ENCODE results near the gene SLC39A2.

The SLC39A2 gene

GRCh38 chr14:21041676-21042433 is 42.8 kb downstream of the SLC39A2 start, which contains the start of gene RNASE7:
TSS of gene RNASE7 (plus strand) at chr14:21042362. CDS start at chr14:21042993, 631 bp downstream.
- H3K4me3 Mint-ChIP-seq, result no peak within 1 kb of the TSS
- H3K4me1 Mint-ChIP-seq (ENCODE audit: low read depth), result peaks cover 7% of the 10 kb centered on the region
- peaks cover 4% of the 10 kb centered on the region for H3K27me3 Mint-ChIP-seq
- H3K36me3 Mint-ChIP-seq, result no peaks in the 10 kb centered on the region
- no peaks in the 10 kb centered on the region for H3K9me3 Mint-ChIP-seq (ENCODE audit: low read depth)
- no peak within 1 kb of the TSS for H3K27ac Mint-ChIP-seq

DNA sequence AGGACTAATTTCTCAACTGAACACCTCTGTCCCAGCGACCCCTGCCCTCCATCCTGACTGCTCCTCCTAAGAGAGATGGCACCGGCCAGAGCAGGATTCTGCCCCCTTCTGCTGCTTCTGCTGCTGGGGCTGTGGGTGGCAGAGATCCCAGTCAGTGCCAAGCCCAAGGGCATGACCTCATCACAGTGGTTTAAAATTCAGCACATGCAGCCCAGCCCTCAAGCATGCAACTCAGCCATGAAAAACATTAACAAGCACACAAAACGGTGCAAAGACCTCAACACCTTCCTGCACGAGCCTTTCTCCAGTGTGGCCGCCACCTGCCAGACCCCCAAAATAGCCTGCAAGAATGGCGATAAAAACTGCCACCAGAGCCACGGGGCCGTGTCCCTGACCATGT is 43.8 kb downstream of the SLC39A2 start:
- peaks cover 6% of the 10 kb centered on the region for H3K27me3 Mint-ChIP-seq
- H3K27ac Mint-ChIP-seq, result no peak overlapping the region
- peaks cover 7% of the 10 kb centered on the region for H3K4me1 Mint-ChIP-seq (ENCODE audit: low read depth)
- H3K36me3 Mint-ChIP-seq, result no peaks in the 10 kb centered on the region
- H3K9me3 Mint-ChIP-seq (ENCODE audit: low read depth), result no peaks in the 10 kb centered on the region
- H3K4me3 Mint-ChIP-seq, result no peak overlapping the region

DNA sequence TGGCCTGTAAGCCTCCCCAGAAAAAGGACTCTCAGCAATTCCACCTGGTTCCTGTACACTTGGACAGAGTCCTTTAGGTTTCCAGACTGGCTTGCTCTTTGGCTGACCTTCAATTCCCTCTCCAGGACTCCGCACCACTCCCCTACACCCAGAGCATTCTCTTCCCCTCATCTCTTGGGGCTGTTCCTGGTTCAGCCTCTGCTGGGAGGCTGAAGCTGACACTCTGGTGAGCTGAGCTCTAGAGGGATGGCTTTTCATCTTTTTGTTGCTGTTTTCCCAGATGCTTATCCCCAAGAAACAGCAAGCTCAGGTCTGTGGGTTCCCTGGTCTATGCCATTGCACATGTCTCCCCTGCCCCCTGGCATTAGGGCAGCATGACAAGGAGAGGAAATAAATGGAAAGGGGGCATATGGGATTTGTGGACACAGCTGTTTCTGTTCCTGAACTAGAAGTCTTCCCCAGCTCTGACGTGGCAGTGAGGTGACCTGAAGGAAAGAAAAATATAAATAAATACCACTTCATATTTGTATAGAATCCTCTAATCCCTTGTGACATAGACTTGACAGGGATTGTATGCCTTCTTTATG is 44.4 kb downstream of the SLC39A2 start:
- Mint-ChIP-seq H3K27ac (no peak overlapping the region), H3K9me3 (ENCODE audit: low read depth) (no peaks in the 10 kb centered on the region), H3K27me3 (peaks cover 6% of the 10 kb centered on the region), H3K4me1 (ENCODE audit: low read depth) (peaks cover 7% of the 10 kb centered on the region), H3K36me3 (no peaks in the 10 kb centered on the region), H3K4me3 (no peak overlapping the region)

DNA sequence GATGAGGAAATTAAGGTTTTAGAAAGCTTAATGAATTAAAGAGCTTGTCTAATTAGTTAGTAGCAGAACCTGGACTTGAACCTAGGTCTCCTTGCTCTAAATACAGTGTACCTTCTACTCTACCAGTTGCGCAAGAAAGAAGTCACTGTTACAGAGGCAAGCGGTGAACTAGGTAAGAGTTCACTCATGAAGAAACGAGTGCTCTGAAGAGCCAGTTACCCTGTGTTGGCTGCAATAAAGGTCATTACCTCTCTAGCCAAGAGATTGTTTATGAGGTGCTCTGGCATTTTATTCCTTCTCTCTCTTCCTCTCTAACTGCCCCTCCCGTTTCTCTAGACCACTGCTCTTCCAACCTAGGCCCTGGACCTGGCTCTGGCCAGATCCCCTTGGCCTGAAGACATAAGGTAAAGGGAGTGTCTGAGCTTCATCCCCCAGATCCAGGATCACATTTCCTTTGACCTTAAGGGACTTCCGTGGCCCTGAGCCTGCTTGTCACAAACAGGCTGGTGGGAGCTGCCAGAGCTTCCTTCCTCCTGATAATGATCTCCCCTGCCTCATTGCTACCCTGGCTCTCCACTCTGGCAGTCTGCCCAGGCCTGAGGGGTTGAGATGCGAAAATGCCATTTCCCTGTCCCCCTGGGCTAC is 45.0 kb downstream of the SLC39A2 start:
- Mint-ChIP-seq H3K4me1 (ENCODE audit: low read depth) (peaks cover 7% of the 10 kb centered on the region), H3K4me3 (no peak overlapping the region), H3K36me3 (no peaks in the 10 kb centered on the region), H3K27me3 (peaks cover 6% of the 10 kb centered on the region), H3K9me3 (ENCODE audit: low read depth) (no peaks in the 10 kb centered on the region), H3K27ac (no peak overlapping the region)

GRCh38 chr14:21047378-21047781 is 48.3 kb downstream of the SLC39A2 start:
- Mint-ChIP-seq H3K4me3 (no peak overlapping the region), H3K36me3 (no peaks in the 10 kb centered on the region)

DNA sequence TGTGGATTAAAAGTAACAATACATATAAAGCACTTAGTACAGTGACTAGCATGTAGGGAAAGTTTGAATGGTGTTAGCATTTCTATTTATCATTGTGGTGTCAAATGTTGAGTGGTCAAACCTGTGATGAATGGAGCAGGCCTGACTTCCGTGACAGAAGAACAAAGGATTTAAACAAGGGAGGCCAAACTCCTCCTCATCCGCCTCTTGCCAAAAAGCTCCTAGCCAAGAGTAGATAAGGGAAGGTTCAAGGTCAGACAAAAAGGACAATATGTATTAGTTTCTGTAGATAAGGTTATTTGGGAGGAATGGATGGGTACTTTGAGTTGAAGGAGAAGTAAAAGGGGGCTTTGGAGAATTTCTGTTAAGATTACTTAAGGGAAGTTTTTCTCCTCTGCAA is 49.5 kb downstream of the SLC39A2 start:
- no peak overlapping the region for H3K27ac Mint-ChIP-seq
- no peaks in the 10 kb centered on the region for H3K36me3 Mint-ChIP-seq
- H3K9me3 Mint-ChIP-seq (ENCODE audit: low read depth), result no peaks in the 10 kb centered on the region
- peaks cover 3% of the 10 kb centered on the region for H3K27me3 Mint-ChIP-seq
- H3K4me1 Mint-ChIP-seq (ENCODE audit: low read depth), result peaks cover 7% of the 10 kb centered on the region
- no peak overlapping the region for H3K4me3 Mint-ChIP-seq

More at GRCh38 chr14:21047378-21047781, 48.3 kb downstream of the SLC39A2 start:
- H3K4me1 Mint-ChIP-seq (ENCODE audit: low read depth), result peaks cover 7% of the 10 kb centered on the region
- H3K27ac Mint-ChIP-seq, result no peak overlapping the region
- H3K27me3 Mint-ChIP-seq, result peaks cover 6% of the 10 kb centered on the region
- no peaks in the 10 kb centered on the region for H3K9me3 Mint-ChIP-seq (ENCODE audit: low read depth)

GRCh38 chr14:21049271-21049673 is 50.2 kb downstream of the SLC39A2 start:
- Mint-ChIP-seq H3K9me3 (ENCODE audit: low read depth) (no peaks in the 10 kb centered on the region), H3K4me1 (ENCODE audit: low read depth) (peaks cover 5% of the 10 kb centered on the region), H3K36me3 (no peaks in the 10 kb centered on the region), H3K27ac (no peak overlapping the region), H3K4me3 (no peak overlapping the region), H3K27me3 (peaks cover 3% of the 10 kb centered on the region)

- Mint-ChIP-seq H3K9me3 (ENCODE audit: low read depth) (no peaks in the 10 kb centered on the region), H3K4me3 (no peak overlapping the region), H3K4me1 (ENCODE audit: low read depth) (no peaks in the 10 kb centered on the region), H3K36me3 (no peaks in the 10 kb centered on the region), H3K27me3 (peaks cover 3% of the 10 kb centered on the region), H3K27ac (no peak overlapping the region)
Measured at GRCh38 chr14:21050597-21050996, 51.5 kb downstream of the SLC39A2 start.
